Activated B cell treated with CpG ODN at 0.5 μM for 24 hours (primary cell): ENCODE measurements around the gene ERLEC1. TPM values are rescaled to one million over a fixed set of nuclear protein-coding genes. Genes with fewer than 3 reads are reported as not detected.

Experiments
- ATAC-seq: fragments of 200-7000 bp; cut with Tn5 transposase; one replicate; pipeline ENCODE4 v1.10.0; 2021; ENCODE audit warnings: low read depth, mild to moderate bottlenecking, moderate library complexity
- CTCF ChIA-PET: fragments of 350-600 bp; sonication (Branson Sonifier 250); formaldehyde crosslinking; loops from one replicate; lab custom pipeline; 2021; ENCODE audit warnings: antibody characterized with exemption; lab: Charles Lee
- POLR2A ChIA-PET: fragments of 350-600 bp; sonication (Branson Sonifier 250); formaldehyde crosslinking; loops from one replicate; lab custom pipeline; 2021; ENCODE audit warnings: antibody characterized with exemption; lab: Charles Lee
- DNase-seq: peaks from one replicate; pipeline ENCODE4 v3.0.0; 2022
- H3K27ac Mint-ChIP-seq: one replicate; pipeline ENCODE4 v1.8.0; 2020; ENCODE audit warnings: mixed read lengths
- H3K27me3 Mint-ChIP-seq: one replicate; pipeline ENCODE4 v1.8.0; 2021; ENCODE audit warnings: mixed read lengths
- H3K36me3 Mint-ChIP-seq: one replicate; pipeline ENCODE4 v1.8.0; 2021; ENCODE audit warnings: low read depth, mixed read lengths
- H3K4me1 Mint-ChIP-seq: one replicate; pipeline ENCODE4 v1.8.0; 2021; ENCODE audit warnings: mixed read lengths
- H3K4me3 Mint-ChIP-seq: one replicate; pipeline ENCODE4 v1.8.0; 2020; ENCODE audit warnings: mild to moderate bottlenecking, mixed read lengths
- H3K9me3 Mint-ChIP-seq: one replicate; pipeline ENCODE4 v1.8.0; 2020; ENCODE audit warnings: mixed read lengths
- intact Hi-C: fragments of 100-400 bp; cut with micrococcal nuclease; formaldehyde crosslinking; loops from one replicate; pipeline ENCODE4 v1.15.1; 2024
- total RNA-seq: library from RNA; stranded (reverse); gene quantifications from 2 replicates; pipeline ENCODE4 v1.2.3, GENCODE V29; 2022
- TF ChIP-seq, protein P1 (sequence below): fragments of 200-600 bp; IDR thresholded peaks from one replicate; pipeline ENCODE4 v1.8.0; 2022; ENCODE audit warnings: antibody characterized with exemption, mild to moderate bottlenecking

The ERLEC1 gene
- total RNA-seq, 1 donor from 2014 or later = 16.8 TPM

DNA sequence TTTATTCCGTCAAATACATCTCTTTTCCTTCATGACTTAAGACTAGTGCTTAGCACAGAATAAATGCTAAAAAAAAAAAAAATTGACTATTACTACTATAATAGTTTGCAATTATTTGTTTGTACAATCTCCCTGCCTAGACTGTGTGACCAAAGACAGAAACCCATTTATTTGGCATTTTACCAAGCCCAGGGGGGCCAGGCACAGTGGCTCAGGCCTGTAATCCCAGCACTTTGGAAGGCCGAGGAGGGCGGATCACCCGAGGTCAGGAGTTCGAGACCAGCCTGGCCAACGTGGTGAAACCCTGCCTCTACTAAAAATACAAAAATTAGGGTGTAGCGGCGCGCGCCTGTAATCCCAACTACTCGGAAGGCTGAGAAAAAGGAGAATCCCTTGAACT is 1.5 kb upstream of the ERLEC1 start:
- Mint-ChIP-seq H3K9me3 (no peaks in the 10 kb centered on the region), H3K36me3 (peaks cover 27% of the 10 kb centered on the region), H3K27me3 (no peaks in the 10 kb centered on the region), H3K4me1 (peaks cover 45% of the 10 kb centered on the region), H3K4me3 (peak overlapping the region; percentile 91), H3K27ac (peak overlapping the region; percentile 12)
- TF ChIP-seq, protein P1, sequence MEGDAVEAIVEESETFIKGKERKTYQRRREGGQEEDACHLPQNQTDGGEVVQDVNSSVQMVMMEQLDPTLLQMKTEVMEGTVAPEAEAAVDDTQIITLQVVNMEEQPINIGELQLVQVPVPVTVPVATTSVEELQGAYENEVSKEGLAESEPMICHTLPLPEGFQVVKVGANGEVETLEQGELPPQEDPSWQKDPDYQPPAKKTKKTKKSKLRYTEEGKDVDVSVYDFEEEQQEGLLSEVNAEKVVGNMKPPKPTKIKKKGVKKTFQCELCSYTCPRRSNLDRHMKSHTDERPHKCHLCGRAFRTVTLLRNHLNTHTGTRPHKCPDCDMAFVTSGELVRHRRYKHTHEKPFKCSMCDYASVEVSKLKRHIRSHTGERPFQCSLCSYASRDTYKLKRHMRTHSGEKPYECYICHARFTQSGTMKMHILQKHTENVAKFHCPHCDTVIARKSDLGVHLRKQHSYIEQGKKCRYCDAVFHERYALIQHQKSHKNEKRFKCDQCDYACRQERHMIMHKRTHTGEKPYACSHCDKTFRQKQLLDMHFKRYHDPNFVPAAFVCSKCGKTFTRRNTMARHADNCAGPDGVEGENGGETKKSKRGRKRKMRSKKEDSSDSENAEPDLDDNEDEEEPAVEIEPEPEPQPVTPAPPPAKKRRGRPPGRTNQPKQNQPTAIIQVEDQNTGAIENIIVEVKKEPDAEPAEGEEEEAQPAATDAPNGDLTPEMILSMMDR = no peak
- intact Hi-C loops = loop anchor here (5.0 kb wide), 3 partner anchors 1447 to 1907 kb away; partner anchors contain the start of genes CFAP36, CLHC1, PNPT1 and RPS27A
- ChIA-PET CTCF (no interaction called here), POLR2A (interaction anchor here (4.0 kb wide), 1 partner anchor 16 kb away, joined by 81 read pairs; the partner anchor contains the start of gene CHAC2)
- DNase-seq = no peak
- ATAC-seq = no peak

DNA sequence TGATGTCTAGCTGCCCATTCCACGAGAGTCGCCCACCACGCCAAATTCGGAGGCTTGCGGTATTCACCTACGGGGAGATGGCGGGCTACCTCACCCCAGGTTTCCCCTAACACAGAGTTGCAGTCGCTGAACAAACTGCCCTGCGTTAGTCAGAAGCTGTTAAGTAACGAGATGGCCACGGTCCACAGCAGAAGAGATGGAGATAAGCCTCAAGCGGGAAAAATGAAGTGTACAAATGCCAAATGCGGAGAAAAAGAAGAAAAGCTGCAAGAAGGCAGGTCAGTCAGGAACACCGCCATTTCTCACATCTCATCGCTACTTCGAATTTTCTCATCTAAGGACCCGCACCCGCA is 516 bp upstream of the ERLEC1 start:
- POLR2A ChIA-PET = interaction anchor here (0.9 to 4.0 kb wide), 4 partner anchors 11 to 330 kb away, joined by 3 to 81 read pairs (median 3); partner anchors contain the start of gene CHAC2
- Mint-ChIP-seq H3K27ac (peak overlapping the region; percentile 94), H3K9me3 (no peaks in the 10 kb centered on the region), H3K4me1 (peaks cover 50% of the 10 kb centered on the region), H3K4me3 (peak overlapping the region; percentile 91), H3K36me3 (peaks cover 25% of the 10 kb centered on the region), H3K27me3 (no peaks in the 10 kb centered on the region)
- intact Hi-C loops = loop anchor here (1.0 to 5.0 kb wide), 6 partner anchors 8 to 1906 kb away; partner anchors contain the start of genes ACYP2, CFAP36, CLHC1 and PNPT1
- TF ChIP-seq, protein P1 = no peak
- ATAC-seq (peak; percentile 18), DNase-seq (no peak)
- CTCF ChIA-PET = no interaction called here

DNA sequence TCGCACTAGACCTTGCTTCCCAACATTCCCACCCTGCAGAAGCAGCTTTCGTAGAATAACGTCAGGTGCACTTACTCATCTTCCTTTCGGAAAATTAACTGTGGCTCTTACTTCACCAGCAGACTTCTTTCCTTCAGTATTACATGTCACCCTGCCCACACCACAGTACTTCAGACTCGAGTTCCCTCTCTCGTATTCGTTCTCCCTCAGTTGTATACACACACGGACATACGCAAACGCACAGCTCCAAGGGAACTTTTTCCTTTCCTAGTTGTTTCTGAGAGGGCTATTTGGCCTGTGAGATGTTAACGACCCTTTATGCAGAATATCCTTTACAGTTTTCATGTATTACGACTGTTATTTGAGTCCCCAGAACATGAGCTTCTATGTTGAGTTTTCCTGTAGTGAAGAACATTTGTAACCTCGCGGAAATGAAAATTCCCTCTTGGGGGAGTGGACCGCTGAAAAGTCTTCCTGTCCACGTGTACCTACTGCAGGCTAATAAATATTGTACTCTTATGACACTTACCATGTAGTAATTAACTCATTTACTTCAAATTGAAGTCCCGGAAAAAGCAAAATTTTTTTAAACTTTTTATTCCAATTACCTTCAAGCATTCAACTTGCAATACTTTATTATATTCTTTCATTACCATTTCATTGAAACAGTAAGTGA is 908 bp downstream of the ERLEC1 start:
- TF ChIP-seq, protein P1 = no peak
- no peaks in the 10 kb centered on the region for H3K27me3 Mint-ChIP-seq
- ATAC-seq (no peak), DNase-seq (no peak)
- H3K4me1 Mint-ChIP-seq = peaks cover 48% of the 10 kb centered on the region
- peak overlapping the region; percentile 91 for H3K4me3 Mint-ChIP-seq
- CTCF ChIA-PET = interaction anchor here (0.8 kb wide), 1 partner anchor 19 kb away, joined by 3 read pairs; no protein-coding TSS in a partner anchor
- H3K9me3 Mint-ChIP-seq = no peaks in the 10 kb centered on the region
- intact Hi-C loops = loop anchor here (1.0 to 5.0 kb wide), 6 partner anchors 20 to 1905 kb away; partner anchors contain the start of genes ACYP2, CFAP36, CHAC2 and CLHC1
- peak overlapping the region; percentile 94 for H3K27ac Mint-ChIP-seq
- H3K36me3 Mint-ChIP-seq = peaks cover 15% of the 10 kb centered on the region
- POLR2A ChIA-PET = interaction anchor here (1.2 to 4.0 kb wide), 2 partner anchors 18 to 37 kb away, joined by 3 to 81 read pairs; partner anchors contain the start of gene CHAC2

DNA sequence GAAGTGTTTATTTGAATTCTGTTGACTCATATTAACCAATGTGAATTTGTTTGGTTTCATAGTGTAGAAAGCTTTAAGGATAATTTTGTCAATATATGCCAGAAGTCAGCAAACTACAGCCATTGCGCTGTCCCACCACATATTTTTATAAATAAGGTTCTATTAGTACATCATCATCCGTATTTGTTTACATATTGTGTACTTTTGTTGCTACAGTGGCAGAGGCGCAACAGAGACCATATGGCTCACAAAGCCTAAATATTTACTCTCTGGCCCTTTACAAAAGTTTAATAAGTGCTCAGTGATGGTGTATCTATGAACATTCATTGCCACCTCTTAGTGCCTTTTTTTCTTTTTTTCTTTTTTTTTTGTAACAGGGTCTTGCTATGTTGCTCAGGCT is 6.4 kb downstream of the ERLEC1 start:
- no peaks in the 10 kb centered on the region for H3K27me3 Mint-ChIP-seq
- DNase-seq (no peak), ATAC-seq (no peak)
- no peak overlapping the region for H3K4me3 Mint-ChIP-seq
- ChIA-PET POLR2A (no interaction called here), CTCF (no interaction called here)
- H3K9me3 Mint-ChIP-seq = no peaks in the 10 kb centered on the region
- intact Hi-C loops = no loop called here
- TF ChIP-seq, protein P1 = no peak
- H3K27ac Mint-ChIP-seq = no peak overlapping the region
- peaks cover 27% of the 10 kb centered on the region for H3K36me3 Mint-ChIP-seq
- peaks cover 10% of the 10 kb centered on the region for H3K4me1 Mint-ChIP-seq

DNA sequence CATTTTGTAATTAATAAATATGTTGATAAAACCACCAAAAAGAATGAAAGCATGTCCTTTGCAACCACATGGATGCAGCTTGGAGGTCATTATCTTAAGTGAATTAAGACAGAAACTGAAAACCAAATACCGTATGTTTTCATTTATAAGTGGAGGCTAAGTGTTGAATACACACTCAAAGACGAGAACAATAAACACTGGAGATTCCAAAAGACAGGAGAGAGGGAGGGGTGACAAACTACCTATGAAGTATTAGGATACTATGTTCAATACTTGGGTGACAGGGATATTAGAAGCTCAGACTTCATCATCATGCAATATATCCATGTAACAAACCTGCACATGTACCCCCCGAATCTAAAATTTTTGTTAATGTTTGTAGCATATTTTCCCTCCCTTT is 7.0 kb downstream of the ERLEC1 start:
- H3K27ac Mint-ChIP-seq = no peak overlapping the region
- no peaks in the 10 kb centered on the region for H3K9me3 Mint-ChIP-seq
- intact Hi-C loops = no loop called here
- TF ChIP-seq, protein P1 = no peak
- no peak overlapping the region for H3K4me3 Mint-ChIP-seq
- ChIA-PET POLR2A (no interaction called here), CTCF (no interaction called here)
- H3K27me3 Mint-ChIP-seq = no peaks in the 10 kb centered on the region
- H3K4me1 Mint-ChIP-seq = peaks cover 5% of the 10 kb centered on the region
- ATAC-seq = no peak
- no peak for DNase-seq
- H3K36me3 Mint-ChIP-seq = peaks cover 30% of the 10 kb centered on the region
